EL (cell line): ENCODE measurements around the gene TMEM131.
"Not testable (repeated sequence)": the region's sequence is repeated elsewhere in the genome, so short reads cannot be mapped to it uniquely, and the experiment has no call there.

Experiments used
- DNase-seq: peaks from one replicate; pipeline ENCODE4 v3.0.0-alpha.2; 2016

The TMEM131 gene

GRCh38 chr2:97991081-97991856, 4.5 kb downstream of the TMEM131 start:
- no peak for DNase-seq

GRCh38 chr2:97988722-97989121, 7.0 kb downstream of the TMEM131 start:
- no peak for DNase-seq

GRCh38 chr2:97985998-97986397, 9.8 kb downstream of the TMEM131 start:
- no peak for DNase-seq

GRCh38 chr2:97983698-97984097, 12.1 kb downstream of the TMEM131 start:
- DNase-seq, result no peak

- no peak for DNase-seq
These were observed 12.6 kb downstream of the TMEM131 start for GRCh38 chr2:97983134-97983533.

GRCh38 chr2:97982621-97983020, 13.1 kb downstream of the TMEM131 start:
- peak; percentile 30 for DNase-seq

- DNase-seq, result no peak
These were observed 13.8 kb downstream of the TMEM131 start for GRCh38 chr2:97981961-97982360.

GRCh38 chr2:97979904-97980303, 15.8 kb downstream of the TMEM131 start:
- no peak for DNase-seq

- DNase-seq, result no peak
These were observed 21.3 kb downstream of the TMEM131 start for GRCh38 chr2:97974471-97974870.

GRCh38 chr2:97970293-97971060, 25.3 kb downstream of the TMEM131 start:
- no peak for DNase-seq

GRCh38 chr2:97969081-97970067, 26.4 kb downstream of the TMEM131 start:
- DNase-seq, result no peak

- no peak for DNase-seq
These were observed 27.7 kb downstream of the TMEM131 start for GRCh38 chr2:97967931-97968627.

GRCh38 chr2:97967216-97967592, 28.5 kb downstream of the TMEM131 start:
- DNase-seq, result no peak

GRCh38 chr2:97966545-97967215, 29.1 kb downstream of the TMEM131 start:
- no peak for DNase-seq

- DNase-seq, result no peak
These were observed 30.6 kb downstream of the TMEM131 start for GRCh38 chr2:97965116-97965515.

- no peak for DNase-seq
These were observed 31.9 kb downstream of the TMEM131 start for GRCh38 chr2:97963880-97964279.

GRCh38 chr2:97963079-97963406, 32.7 kb downstream of the TMEM131 start:
- DNase-seq, result no peak

GRCh38 chr2:97961534-97961933, 34.2 kb downstream of the TMEM131 start:
- DNase-seq, result no peak

GRCh38 chr2:97958184-97958583, 37.6 kb downstream of the TMEM131 start:
- no peak for DNase-seq

- no peak for DNase-seq
These were observed 38.1 kb downstream of the TMEM131 start for GRCh38 chr2:97957432-97958183.

- not testable (repeated sequence) for DNase-seq
These were observed 39.0 kb downstream of the TMEM131 start for GRCh38 chr2:97956753-97957152.
